Measurements from ENCODE around the gene SRSF1.
A peak's percentile ranks its signal among the peaks of the same experiment; 100 is the strongest.
"Not testable (repeated sequence)": the region's sequence is repeated elsewhere in the genome, so short reads cannot be mapped to it uniquely, and the experiment has no call there.

Gene SRSF1

DNA sequence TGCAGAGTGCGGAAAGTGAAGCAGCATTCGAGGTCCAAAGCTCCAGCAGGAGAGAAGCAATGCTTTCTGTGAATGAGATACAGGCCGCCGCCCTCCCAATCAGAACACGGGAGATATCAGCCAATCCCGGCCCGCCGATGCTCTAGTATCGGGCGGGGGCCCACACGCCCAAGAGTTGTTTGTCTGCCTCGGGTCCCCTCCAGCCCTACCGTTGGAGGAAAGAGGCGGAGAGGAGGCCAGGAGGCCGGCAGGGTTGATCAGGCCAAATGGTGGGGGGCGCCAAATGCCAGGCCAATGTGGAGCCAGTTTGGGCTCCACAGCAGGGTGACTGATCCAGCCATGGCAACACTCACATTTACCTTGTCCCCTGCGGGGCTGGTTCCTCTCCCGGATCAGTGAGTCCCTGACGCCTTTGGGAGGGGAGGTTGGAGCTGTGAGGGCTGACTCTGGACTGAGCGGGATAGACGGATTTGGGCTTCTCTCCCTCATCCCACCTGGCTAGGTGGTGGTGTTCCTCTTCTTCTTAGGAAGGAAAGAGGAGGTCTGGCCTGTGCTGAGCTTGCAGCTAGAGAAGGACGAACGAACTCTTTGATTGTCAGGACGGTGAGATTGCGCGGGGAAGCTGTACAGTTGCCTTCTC lies 41.4 kb downstream of the SRSF1 start:
- DNase-seq (ENCODE audit: low spot score) = no peak

DNA sequence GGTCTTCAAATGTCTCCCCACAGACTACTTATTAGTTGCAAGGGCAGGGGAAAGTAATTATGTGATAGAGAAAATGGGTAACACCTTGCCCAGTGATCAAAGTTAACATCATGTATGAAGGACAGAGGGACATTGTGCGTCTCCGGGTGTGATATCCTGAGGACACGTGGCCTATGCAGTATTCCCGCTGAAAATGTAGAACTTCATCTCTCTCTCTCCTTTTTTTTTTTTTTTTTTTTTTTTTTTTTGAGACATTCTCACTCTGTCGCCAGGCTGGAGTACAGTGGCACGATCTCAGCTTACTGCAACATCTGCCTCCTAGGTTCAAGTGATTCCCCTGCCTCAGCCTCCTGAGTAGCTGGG lies 43.9 kb downstream of the SRSF1 start:
- DNase-seq (ENCODE audit: low spot score) = no peak

DNA sequence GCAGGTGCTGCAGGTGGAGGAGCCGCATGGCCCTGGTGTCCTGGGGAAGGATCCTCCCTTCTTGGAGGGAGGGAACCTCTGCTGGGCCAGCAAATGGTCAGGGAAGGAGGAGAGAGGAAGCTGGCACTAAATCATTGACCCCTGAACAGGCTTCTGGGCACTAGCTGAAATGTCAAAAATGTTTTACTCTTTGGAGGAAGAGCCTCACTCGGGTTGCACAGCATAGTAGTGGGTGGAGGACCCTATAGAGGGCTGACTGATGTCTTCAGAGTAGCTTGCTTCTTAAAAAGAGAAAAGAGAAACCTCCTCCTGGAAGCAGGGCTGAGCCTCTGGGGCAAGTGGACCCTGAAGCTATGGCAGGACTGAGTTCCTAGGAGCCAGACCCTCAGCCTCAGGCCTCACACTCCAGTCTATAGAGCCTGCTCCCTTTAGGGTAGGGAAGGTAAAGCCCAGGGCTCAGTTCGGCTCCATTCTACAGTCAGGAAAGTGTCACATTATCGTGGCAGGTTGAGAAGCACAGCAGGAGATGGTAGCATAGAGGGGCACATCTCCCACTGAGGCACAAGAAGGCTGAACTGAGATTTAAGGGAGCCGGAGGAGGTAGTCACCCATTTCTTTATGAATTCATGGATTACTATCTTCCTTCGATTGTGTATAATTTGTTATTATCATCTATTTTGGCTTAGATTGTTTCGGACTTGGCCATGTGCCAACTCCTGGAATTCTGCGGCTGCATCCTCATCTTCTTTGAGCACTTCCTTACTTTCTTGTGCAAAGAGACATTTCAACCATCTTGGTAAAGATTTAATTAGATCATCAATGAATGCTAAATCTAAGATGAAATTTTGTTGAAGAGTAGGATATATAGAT lies 44.5 kb downstream of the SRSF1 start:
- no peak for DNase-seq (ENCODE audit: low spot score)

DNA sequence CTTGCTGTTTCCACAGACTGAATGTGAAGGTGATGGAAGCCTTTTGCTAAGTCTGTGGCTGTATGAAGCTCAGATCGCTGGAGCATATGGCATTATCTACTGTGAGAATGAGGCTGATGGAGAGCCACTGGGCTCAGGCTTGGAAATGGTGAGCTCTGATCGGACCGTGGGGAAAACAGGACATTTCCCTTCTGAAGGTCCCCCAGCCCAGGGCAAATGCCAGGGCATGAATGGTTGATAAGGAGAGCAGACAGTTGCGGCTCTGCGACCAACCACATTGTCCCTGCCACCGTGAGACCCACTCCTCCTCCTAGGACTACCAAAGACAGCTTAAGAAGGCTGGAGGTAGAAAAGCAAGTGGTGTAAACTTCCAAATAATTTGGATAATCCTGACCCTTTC lies 47.1 kb downstream of the SRSF1 start:
- DNase-seq (ENCODE audit: low spot score) = no peak

DNA sequence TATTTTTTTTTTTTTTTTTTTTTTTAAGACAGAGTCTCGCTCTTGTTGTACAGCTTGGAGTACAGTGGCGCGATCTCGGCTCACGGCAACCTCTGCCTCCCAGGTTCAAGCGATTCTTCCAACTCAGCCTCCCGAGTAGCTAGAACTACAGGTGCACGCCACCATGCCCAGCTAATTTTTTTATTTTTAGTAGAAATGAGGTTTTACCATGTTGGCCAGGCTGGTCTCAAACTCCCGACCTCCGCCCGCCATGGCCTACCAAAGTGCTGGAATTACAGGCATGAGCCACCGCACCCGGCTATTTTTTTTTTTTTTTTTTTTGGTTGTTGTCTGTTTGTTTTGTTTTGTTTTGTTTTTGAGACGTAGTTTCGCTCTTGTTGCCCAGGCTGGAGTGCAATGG lies 48.7 kb downstream of the SRSF1 start:
- DNase-seq (ENCODE audit: low spot score) = not testable (repeated sequence)

DNA sequence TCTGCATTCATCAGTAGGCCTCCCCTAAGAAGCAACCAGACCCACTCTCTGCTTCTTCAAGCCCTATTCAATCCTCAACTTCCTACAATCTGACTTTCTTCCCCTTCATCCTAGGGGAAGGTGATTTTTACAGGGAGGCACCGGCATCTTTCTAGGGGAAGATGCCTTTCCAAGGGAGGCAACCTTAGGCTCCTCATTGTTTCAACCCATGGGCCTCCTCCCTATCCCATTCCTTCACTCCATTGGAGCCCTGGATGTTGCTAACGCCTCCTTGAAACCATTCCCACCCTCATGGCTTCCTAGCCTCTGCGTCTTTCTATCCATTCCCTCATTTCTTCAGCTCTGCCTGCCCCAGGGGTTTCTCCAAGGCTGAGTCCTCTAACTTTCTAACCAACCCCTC lies 49.2 kb downstream of the SRSF1 start:
- no peak for DNase-seq (ENCODE audit: low spot score)

DNA sequence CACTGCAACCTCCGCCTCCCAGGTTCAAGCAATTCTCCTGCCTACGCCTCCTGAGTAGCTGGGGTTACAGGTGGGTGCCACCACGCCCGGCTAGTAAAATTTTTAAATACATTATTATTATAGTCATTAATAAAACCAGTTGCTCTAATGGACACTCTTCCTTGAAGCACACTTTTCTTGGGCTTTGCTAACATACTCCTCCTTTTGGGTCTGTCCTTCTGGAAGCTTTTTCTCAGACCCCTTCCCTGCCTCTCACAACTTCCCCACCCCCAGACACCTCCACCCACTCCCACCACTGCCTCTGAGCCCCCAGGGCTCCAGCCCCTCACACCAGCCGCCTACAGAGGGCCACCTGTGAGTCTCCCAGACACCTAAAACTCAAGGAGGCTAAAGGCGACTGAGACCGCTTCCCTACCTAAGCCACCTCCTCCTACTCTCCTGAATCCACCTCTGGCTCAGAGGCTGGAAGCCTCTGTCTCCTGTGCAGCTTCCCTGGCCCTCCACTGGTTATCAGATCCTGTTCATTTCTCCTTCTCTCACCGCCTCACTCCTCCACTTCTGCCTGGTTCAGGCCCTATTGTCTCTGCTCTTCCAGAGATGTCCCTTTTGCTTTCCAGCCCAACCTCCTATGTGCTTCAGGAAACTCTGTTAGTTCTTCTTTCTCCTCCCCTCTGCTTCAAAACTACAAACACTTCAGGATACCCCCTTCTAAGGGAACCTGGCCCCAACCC lies 49.8 kb downstream of the SRSF1 start:
- DNase-seq (ENCODE audit: low spot score) = no peak

DNA sequence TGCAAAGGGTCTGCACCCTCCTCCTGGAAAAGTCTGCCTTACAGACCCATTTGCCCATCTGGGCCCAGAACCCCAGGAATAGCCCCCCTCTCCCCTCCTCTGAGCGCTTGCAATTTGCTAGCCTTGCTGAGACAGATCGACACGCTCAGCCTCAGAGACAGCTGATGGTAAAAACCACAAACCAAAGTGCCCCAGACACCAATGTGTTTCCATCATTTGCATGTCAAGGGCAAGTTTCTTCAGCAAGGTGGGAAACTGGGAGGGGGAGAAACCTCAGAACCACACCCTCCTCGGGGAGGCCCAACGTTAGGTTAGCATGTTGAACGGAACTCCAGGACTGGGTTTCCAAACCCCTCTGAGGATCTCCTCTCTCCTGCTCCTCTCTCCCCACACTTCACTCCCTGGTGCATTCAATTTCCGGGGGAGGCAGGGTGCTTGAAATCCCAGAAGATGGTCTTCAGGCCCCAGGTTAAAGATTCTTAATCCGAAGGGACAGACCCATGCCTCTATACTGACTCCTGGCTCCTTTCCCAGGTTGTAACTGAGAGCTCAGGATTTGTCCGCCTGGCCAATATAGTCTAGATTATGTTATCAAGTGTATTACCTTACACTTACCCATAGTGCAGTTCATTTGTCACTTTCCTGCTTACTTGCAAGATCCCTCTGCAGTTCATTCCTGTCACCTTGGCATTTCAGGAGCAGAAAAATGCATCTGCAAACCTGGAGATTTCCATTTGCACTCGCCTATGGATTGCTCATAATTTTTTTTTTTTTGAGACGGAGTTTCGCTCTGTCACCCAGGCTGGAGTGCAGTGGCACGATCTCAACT lies 50.5 kb downstream of the SRSF1 start:
- no peak for DNase-seq (ENCODE audit: low spot score)

DNA sequence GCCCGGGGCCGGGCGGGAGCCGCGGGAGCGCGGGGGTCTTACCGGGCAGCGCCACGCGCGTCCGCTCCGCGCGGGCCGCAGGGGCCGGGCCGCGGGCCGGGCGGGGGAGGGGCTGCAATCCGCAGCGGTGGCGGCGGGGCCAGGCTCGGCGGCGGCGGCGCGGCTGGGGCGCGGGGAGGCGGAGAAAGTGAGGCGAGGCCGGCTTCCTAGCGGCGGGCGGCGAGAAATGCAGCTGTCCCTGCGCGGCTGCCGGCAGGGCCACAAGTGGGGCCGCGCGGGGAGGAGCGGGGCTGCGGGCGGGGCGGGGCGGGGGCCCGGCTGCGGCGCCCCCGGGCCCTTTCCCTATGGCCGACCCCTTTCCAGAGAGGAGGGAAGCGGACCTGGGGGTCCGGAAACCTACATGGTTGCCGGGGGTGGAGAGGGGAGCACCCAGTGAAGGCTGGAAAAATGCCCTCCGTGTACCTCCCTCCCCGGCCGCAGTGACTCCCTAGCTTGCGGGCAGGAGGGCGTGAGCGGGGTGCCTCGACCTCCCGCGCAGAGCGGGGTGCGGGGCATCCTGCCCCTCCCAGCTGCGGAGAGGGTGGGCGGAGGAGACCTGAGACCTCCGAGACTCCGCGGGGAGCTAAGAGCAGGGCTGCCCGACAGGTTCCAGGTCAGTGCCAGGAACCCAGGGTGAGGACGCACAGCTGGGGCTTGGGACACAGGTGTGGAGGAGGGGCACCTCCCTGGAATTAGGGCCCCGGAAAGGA lies 51.7 kb downstream of the SRSF1 start, which contains the start of gene CUEDC1:
CUEDC1 (minus strand) TSS at position 230 of the 749 bp plus-strand sequence. CDS start 69,848 bp downstream, outside the sequence.
- peak; percentile 78 for DNase-seq (ENCODE audit: low spot score)

DNA sequence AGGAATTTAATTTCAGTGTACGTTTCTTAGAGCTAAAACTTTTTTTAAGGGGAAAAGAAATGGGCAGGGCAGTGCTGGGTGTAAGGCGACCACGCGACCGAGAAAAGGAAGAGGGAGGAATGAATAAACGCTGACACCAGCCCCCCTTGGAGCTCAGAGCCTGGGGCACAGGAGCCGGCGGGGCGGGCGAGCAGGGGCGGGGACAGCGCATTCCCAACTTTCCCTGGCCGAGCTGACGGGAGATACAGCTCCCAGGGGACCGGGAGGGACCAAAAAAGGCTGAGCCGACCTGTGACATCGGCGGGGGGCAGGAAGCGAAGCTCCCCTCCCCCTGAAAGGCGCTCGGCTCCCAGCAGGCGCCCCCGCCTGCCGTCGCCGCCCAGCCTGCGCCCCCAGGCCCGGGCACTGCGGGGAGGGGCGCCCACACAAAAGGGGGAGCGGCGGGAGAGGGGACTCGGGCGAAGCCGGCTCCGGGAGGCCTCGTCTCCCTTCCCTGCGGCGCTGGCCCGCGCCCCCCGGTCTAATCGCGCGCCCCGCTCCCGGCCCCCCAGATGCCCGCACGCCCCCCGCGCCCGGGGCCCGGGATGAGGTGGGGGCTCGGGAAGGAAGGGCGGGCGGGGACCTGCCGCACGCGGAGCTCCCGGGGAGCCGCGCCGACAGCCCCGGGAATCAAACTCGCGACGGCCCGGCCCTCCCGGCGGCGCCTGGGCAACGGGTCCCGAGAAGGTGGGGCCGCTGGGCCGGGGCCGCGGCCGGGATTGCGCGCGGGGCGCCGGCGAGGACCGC lies 52.5 kb downstream of the SRSF1 start:
- peak; percentile 53 for DNase-seq (ENCODE audit: low spot score)

DNA sequence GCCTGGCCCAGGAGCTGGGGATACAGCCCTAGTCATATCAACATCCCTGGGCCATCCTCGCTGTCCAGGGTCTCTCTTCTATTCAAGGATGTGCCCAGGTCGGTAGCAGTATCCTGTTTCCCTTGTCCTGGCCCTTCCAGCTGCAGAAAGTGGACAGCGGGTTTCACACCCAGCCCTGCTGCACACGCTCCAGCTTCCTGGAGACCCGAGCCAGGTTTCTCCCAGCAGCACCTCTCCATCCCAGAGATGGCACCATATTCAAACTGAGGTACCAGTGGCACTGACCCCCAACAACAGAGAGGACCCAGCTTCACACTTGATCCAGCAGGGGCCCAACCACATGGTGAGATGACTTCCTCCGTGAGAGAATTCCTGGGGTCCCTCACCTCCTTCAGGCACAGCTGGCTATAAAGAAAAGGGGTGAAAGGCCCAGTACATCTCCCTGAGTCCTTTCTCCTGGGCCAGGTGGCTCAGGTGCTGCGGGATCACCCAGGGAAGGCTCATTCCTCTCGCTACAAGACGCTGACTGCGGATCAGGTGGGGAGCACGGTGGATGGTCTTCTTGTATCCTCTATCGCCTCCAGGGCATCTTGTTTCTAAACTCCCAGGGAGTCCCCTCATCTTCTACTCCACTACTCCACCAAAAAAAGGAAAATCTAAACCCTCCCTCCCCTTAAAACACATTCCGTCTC lies 53.2 kb downstream of the SRSF1 start:
- DNase-seq (ENCODE audit: low spot score) = no peak

Measured in LoVo (cell line).